IPS-NIHi11 (cell line): Measurements from ENCODE around the gene C2CD3.

Source experiments
- DNase-seq: peaks from one replicate; pipeline ENCODE4 v3.0.0; 2012; ENCODE audit warnings: mixed read lengths, low spot score

The C2CD3 gene

DNA sequence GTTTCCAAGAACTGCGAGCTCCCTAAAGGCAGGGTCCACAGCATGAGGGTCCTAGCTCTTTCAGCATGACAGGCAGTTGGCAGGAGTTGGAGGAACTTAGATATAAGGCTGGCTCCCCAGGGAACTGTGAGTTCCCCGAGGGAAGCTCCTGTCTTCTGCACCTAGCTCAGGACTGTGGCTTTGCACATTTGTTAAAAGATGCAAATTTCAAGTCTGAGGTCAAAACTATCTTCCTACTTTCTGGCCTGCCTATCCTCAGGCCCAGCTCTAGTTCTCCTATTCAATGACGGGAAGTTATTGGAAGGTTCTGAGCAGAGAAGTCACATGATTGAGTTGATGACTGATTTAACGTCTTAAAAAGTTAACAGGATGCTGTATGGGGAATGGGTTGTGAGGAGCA lies 150.3 kb downstream of the C2CD3 start:
- no peak for DNase-seq

DNA sequence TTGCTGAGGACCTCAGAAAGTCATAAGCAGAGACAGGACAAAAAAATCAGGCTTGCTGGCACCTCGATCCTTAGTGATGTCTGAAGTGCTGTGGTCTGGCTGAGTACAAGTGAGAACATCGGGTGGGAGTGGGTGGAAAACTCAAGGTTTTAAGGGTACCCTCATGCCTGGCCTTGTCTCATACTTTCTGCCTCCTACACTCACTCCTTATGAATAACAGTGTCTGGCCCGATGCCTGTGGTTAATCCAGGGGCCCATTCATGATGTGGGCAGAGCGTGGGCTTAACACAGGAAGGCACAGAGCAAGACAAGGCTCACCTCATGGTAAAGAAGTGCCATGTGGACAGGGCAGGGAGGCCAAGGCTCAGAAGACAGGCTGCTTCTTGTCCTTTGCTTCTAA lies 150.9 kb downstream of the C2CD3 start:
- no peak for DNase-seq

DNA sequence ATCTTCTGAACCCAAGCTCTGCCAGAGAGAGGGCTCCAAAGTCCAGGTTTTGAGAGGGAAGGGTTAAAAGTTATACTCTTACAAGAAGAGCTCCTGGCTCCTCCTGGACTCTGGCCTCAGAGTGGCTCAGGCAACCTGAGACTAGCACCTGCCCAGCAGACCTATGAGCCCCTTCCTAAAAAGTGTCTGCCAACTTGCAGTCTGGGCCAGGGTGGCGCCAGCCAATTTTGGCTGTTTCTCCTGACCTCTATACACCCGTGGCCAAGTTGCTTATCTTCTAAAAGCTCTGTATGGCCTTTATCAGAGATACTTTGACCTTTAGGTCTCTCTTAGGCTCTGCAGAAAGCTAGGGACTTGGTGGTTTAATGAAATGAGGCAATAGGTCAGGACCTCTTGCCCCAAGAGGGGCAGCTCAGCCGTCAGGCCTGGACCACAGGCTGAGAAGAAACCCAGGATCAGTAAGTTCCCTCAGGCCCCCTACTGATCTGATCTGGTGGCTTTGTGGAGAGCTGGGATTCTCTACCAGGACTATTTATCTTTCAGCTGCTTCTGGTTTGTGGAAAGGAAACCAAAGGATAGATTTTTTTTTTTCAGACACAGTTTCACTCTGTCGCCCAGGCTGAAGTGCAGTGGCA lies 151.6 kb downstream of the C2CD3 start:
- DNase-seq, result no peak

DNA sequence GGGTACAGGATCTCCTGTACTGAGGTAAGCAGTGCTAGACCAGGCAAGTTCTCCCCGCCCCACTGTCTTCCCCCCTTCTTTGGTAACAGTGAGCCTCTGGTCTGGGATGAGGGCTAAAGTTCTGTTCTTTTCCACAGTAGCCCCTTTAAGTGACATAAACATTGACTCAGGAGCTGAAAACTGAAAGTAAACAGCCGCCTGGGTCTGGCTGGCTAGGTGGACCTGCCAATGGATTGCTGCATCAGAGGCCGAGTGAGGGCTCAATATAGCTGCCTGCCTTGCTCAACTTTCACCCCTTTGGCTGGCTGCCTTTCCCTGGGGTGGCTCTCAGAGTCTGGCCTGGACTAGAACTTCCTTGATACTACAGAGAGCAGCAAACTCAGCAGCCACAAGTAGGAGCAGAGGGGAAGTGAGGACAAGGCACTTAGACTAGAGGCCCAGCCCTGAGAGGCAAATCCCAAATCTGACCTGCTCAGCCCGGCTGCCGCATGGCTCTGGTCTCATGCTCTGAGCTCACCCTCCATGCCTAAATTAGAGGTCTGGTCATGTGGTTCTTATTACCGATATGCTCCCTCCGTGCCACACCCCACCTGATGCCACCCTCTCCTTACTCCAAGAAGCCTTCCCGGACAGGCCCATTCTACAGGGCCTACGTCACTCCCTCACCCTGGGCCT lies 152.3 kb downstream of the C2CD3 start:
- no peak for DNase-seq

DNA sequence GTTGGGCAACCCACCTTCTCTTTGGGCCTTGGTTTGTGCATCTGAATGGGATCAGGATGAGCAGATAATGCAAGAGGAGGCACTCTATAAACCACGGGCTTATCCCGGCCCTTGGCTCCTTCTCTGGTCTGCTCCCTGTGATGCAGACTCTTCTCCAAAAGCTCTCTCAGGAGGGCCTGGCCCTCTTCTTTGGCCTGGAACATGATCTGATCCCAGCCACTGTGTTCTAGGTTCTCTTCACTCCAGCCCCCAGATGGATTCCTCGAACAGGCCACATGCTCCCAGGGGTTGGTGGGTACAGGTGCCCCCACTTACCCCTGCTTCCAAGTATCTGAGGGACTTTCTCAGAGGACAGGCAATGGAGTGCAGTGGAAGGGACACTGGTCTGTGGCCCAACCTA lies 153.2 kb downstream of the C2CD3 start:
- DNase-seq, result no peak

DNA sequence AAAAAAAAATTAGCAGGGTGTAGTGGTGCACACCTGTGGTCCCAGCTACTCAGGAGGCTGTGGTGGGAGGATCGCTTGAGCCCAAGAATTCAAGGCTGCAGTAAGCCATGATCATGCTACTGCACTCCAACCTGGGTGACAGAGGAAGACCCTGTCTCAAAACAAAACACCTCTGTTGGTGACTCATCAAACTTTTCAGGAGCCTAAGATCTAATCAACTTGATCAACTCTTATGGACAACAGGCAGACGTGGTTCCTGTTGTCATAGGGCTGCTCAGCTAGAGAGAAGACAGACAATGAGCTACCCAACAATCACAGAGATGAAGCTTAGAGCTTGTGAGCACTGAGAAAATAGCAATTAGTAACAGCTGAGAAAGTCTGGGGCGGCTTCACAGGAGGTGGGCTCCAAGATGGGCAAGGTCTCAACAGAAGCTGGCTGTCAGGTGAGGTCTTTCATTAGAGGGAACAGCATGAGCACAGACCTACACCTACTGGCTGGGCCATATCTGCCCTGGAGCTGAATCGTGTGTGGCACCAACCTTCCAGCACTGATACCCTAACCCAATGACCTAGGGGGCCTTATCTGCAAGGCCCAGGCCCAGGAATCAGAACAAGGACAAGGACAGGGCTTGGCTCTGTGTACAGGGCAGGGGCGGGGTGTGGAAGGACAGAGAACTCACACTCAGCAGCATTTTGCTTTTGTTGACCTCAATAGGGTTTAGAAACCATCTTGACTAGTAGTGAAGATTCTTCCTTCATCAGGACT lies 154.7 kb downstream of the C2CD3 start:
- no peak for DNase-seq

DNA sequence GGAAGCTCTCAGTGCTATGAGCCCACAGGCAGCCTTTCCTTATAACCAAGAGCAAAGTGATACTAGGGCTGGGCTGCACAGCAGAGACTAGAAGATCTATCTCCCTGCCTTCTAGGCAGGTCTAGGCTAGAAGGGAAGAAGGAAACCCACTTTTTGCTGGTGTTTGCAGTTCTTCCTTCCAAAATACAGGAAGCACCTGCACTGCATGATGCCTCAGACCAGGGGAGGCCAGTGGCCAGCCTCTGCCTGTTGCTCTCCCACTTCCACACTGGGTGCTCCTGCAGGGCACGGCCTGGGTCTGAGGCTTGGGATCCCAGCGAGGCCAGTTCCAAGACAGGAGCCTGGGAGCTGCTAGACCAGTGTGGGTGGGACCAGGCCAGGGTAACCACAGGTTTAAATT lies 155.9 kb downstream of the C2CD3 start:
- DNase-seq, result no peak

DNA sequence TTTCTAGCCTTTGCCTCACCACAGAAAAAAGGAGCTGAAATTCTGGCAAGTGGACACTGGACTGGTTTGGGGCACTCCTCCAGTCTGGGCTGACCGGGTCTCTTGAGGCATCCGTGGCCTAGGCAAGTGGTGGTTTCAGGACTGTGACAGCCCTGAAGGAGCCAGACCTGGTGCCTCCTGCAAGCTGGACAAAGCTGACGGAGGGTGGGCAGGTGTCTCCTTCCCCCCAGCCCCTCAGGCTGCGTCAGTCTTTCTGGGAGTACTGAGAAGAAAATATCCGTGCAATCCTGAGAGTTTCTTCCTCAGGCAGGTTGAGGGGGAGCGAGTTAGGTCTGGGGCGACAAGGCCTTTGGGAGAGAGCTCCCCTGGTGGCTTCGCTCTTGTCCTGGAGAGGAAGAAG lies 157.7 kb downstream of the C2CD3 start:
- DNase-seq, result no peak

DNA sequence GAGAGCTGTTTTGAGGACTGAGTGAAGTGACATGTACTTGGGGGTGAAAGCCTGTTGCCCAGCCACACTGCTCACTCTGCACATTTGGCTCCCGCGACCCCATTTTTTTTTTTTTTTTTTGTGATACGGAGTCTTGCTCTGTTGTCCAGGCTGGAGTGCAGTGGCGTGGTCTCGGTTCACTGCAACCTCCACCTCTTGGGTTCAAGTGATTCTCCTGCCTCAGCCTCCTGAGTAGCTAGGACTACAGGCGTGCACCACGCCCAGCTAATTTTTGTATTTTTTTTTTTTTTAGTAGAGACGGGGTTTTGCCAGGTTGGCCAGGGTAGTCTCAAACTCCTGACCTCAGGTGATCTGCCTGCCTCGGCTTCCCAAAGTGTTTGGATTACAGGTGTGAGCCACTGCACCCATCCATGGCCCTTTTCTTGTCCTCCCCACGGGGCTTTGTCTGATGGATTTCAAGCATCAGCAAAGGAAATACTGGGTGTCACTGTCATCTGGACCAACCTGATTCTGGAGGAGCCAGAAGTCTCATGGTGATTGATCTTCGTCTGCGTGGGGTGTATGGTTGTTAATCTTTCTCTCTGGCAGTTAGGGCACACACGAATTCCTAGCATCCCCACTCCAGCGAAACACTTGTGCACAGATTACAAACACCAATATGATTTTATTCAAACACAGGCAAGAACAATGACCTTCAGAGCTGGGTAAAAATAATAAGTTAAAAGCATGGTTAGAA lies 158.6 kb downstream of the C2CD3 start:
- DNase-seq, result no peak

DNA sequence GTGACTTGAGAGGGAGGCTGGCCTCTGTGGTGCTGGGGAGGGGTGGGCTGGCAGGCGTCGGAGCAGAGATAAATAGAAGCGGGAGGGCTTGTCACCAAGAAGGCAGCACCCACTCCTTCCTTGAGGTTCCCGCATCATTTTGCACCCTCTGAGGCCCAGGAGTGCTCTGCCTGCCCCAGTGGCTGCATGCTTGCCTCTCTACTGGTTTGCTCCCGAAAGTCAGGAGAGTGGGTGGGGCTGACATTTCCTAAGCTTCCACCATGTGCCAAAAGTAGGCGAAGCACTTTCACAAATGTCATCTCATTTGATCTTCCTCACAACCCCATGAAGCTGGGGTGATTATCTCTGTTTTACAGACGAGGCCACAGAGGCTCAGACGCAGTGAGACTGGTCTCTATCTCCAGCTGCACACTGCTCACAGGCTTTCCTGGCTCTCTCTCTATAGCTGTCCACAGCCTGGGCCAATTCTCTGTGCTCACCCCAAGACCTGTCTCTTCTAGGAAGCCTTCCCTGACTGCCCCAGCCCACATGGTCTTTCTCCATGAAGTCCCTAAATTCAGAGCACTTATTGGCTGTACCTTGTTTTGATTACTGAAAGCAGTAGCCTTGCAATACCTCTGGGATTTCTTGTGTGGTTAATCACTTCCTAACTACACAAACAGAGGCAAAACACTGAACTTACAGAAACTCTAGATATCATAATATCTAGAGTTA lies 159.3 kb downstream of the C2CD3 start:
- no peak for DNase-seq

DNA sequence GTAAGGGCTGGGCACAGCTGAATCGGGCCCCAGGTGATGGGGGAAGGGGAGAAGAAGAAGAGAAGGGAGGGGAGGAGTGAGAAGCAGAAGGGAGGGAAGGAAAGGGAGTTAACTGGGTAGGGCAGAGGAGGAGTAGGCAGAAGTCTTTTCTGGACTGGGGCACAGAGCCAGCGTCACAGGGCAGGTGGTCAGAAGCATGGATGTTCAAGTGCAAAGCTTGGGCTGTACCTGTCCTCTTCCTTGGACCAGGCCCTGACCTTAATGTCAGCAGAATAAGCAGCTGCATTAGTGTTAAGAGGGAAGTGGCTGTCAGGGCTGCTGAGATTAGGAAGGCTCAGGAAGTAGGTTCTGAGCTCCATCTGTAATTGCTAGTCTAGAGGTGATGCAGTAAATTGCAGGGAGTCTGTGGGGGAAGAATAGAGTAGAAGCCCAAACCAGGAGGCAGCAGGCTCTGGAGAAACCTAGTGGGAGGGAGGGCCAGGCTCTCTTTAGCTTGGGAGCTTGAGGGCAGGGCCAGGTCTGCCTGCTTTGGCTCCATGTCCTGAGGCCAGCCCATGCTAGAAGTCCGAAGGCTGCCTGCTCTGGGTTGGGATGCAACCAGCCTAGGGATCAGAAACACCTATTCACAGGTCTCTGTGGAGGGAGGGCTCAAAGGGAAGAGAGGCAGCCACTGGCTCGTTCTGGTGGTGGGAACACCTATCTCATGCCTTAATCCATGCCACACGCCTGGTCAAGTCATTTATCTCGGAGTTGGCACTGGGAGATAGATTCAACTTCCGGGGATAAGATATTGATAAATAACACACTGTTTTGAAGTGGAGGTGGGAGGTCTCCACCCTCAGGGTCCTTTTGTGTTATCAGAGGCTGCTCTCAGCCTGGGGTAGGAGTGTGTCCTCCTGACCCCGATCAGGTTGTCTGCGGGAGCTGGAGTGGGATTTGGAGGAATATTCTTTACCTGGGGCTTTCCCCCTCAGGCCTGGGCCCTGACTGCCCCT lies 160.2 kb downstream of the C2CD3 start:
- DNase-seq, result no peak

DNA sequence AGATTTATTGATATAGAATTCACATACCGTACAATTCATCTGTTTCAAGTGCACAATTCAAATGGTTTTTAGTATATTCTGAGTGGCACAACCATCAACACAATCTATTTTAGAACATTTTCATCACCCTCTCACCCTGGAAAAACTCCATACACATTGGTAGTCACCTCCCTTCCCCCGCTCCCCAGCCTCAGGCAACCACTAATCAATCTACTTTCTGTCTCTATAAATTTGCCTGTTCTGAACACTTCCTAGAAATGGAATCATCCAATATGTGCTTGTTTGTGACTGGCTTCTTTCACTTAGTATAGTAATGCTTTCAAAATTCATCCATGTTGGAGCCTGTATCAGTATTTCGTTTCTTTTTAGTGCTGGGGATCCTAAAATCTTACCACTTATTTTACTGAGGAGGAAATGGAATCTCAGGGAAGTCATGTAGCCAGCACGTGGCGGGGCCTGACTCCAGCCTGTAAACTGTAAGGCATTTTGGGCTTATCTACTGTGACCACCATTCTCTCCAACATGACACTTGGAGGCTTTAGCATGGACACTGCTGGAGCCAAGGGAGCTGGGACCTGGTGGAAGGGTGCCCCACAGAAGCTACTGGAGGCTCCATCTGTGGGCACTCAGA lies 161.0 kb downstream of the C2CD3 start:
- no peak for DNase-seq

DNA sequence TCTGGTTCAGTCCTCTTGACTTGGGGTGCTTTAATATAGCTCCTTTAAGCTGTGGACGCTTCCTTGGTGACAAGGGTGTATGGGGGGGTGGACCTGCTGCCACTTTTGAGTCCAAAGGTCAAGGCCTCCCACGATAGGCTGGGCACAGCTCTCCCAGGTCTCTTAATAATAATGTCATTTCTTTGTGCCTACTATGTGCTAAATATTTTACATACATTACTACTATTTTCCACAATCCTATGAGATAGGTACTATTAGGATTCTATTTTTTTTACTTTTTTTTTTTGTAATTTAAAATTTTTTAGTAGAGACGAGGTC lies 161.6 kb downstream of the C2CD3 start:
- no peak for DNase-seq

DNA sequence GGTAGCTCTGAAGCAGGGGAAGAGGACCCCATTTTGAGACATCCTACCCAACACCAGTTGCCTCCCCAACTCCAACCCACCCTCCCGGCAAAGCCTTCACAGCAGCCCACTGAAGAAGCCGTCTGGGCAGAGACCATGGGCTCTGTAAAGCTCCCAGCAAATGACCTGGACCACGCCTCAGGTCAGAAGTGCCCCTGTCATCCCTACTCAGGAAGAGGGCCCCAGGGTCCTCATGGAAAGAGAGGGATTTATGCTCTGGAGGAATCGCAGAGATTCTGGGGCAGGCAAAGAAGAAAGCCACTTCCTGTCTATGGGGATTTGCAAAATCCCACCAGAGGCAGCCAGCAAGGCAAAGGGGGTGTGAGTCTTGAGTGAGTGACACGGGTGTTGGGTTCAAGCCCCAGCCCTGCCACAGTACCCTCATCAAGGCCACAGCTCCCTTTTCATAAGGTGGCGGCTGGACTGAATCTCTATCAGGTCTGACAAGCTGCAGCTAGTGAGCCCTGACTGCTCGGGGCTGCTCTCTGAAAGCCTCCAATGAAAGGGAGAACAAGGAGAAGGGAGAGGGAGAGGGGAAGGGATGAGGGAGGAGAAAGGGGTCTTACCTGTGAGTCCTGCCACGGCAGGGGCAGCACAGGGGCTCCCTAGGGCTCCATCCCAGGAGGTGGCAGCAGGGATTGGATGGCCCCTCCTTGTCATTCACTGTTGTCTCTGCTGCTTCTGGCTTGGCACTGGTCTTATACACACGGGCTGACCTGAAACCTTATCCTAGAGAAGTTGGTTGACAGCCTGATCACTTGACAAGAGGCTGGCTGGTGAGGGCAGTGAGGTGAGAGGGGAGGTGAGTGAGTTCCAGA lies 162.2 kb downstream of the C2CD3 start, which contains the start of gene UCP3:
Gene UCP3 (minus strand): TSS at position 713 of the 857 bp plus-strand sequence. CDS start 2,043 bp downstream, outside the sequence.
- DNase-seq, result no peak

DNA sequence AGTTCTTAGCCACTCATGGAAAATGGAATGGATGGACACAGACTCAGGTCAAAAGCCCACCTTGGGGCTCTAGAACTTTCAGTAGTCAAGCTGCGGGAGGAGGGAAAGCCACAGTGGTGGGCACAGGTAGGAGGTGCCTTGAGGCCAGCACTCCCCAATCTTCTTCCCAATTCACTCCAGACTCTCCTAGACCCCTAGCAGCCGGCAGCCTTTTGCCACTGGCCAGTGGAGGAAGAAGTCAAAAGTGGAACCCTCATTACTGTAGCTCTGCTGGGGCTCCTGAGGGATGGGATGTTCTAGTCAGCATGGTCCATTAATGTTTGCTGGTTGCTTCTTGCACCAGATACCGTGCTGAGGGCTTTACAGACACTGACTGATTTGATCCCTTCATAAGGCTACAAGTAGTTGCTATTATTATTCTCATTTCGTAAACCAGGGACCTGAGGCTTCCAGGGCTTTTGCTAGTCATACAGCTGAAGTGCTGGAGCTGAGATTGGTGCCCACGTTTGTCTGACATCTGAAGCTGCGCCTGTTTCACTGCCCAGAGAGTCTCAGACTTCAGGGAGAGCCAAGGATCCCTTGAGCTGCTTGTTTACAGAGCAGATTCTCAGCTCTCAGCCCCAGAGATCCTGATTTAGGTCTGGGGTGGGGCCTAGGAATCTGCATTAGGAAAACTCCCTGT lies 163.0 kb downstream of the C2CD3 start:
- no peak for DNase-seq

DNA sequence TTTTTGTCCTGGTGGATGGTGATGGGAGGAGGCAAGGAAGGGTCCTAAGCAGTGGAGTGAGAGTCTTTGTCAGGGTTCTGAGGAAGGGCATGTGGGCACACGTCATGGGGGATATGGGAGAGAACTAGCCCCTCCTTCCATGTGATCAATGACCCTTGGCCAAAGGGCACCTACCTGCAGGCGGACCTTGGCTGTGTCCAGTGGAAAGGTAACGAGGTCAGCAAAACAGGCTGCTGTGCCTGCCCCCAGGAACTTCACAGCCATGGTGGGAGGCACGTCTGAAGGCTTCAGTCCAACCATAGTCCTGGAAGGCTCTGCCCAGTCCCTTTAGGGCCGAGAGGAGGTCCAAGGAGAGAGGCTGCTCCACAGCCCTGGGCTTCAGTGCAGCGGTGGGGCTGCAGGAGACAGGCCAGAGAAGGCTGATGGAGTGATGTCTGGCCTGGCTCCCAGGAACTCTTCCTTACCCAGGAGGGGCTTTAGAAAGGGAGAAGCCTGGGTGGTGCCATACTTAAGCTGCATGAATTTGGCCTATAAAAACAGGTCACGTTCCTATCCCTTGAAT lies 164.0 kb downstream of the C2CD3 start:
- no peak for DNase-seq

DNA sequence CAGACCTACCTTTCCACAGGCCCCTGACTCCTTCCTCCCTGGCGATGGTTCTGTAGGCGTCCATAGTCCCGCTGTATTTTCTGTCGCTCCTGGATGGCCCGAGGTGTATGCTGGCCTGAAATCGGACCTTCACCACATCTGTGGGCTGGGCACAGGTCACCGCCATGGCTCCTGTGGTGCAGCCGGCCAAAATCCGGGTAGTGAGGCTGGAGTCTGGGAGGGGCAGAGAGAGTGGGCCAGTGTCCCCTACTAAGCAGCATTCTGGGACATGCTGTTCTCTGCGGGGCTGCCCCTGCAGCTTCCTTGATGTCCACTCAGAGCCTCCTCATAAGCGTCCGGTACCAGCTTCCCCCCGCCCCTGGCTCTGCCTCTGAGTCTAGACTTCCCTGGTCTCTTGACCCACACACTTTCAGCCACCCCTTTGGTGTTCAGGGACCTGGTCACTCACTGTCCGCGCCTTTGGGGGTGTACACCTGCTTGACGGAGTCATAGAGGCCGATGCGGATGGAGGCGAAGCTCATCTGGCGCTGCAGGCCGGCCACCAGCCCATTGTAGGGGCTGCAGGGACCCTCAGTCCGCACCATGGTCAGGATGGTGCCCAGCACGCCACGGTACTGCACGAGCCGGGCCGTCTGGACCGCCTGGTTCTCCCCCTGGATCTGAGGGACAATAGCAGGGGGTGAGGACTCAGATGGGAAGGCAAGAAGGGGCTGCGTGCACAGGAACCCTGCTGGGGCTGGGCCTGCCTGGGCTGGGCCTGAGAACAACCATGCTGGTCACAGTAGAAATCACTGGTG lies 164.9 kb downstream of the C2CD3 start:
- no peak for DNase-seq
